Measurements from ENCODE around the gene GRAP2.

GRCh38 chr22:39908737-39909136 is 7.9 kb downstream of the GRAP2 start:
- no peak for TF ChIP-seq CTCF (IDR thresholded peaks at IDR 0.05)
- no peak for TF ChIP-seq POLR2A (IDR thresholded peaks at IDR 0.05)
